ENCODE measurements around the gene MCF2L2.

DNA sequence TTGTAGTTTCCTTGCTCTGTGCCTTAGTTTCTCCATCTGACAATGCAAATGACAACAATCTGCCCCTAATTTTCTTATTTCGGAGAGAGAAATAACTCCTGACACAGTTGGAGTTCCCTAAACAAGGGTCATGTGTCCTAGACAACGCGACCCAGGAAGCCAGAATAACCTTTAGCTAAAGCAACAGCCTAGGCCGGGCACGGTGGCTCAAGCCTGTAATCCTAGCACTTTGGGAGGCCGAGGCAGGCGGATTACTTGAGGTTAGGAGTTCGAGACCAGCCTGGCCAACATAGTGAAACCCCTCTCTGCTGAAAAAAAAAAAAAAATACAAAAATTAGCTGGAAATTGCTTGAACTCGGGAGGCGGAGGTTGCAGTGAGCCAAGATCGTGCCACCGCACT is 49.9 kb downstream of the MCF2L2 start:
- TF ChIP-seq JUN (IDR thresholded peaks at IDR 0.05; ENCODE audit: borderline replicate concordance, insufficient read depth, insufficient read length, low read depth) (no peak), GATA2 (IDR thresholded peaks at IDR 0.05; ENCODE audit: insufficient read depth, insufficient read length, low read depth, low read length) (no peak), POLR2A (IDR thresholded peaks at IDR 0.05; ENCODE audit: low read depth, low read length) (no peak), EZH2 (IDR thresholded peaks at IDR 0.05; ENCODE audit: borderline replicate concordance, low read depth, low read length, severe bottlenecking) (no peak), POLR2AphosphoS5 (IDR thresholded peaks at IDR 0.05; ENCODE audit: insufficient read depth, low read depth, low read length) (no peak)
- TF ChIP-seq, protein P1, sequence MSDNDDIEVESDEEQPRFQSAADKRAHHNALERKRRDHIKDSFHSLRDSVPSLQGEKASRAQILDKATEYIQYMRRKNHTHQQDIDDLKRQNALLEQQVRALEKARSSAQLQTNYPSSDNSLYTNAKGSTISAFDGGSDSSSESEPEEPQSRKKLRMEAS (IDR thresholded peaks at IDR 0.05; ENCODE audit: insufficient read depth, insufficient read length): no peak
- TF ChIP-seq, protein P2, sequence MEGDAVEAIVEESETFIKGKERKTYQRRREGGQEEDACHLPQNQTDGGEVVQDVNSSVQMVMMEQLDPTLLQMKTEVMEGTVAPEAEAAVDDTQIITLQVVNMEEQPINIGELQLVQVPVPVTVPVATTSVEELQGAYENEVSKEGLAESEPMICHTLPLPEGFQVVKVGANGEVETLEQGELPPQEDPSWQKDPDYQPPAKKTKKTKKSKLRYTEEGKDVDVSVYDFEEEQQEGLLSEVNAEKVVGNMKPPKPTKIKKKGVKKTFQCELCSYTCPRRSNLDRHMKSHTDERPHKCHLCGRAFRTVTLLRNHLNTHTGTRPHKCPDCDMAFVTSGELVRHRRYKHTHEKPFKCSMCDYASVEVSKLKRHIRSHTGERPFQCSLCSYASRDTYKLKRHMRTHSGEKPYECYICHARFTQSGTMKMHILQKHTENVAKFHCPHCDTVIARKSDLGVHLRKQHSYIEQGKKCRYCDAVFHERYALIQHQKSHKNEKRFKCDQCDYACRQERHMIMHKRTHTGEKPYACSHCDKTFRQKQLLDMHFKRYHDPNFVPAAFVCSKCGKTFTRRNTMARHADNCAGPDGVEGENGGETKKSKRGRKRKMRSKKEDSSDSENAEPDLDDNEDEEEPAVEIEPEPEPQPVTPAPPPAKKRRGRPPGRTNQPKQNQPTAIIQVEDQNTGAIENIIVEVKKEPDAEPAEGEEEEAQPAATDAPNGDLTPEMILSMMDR (IDR thresholded peaks at IDR 0.05; ENCODE audit: extremely low read depth in 1 of 2, insufficient read depth in 1 of 2, low read depth in 1 of 2, low read length in 2 of 2): no peak
